ENCODE measurements around the gene SMCO4. TPM values are rescaled to one million over a fixed set of nuclear protein-coding genes. Genes with fewer than 3 reads are reported as not detected.

Gene SMCO4
- total RNA-seq, 1 donor: 15.6 TPM

GRCh38 chr11:93514712-93515111 is 28.5 kb downstream of the SMCO4 start:
- H3K79me2 ChIP-seq (ENCODE audit: insufficient read depth, low read length): no peaks in the 10 kb centered on the region
- H3K4me3 ChIP-seq (ENCODE audit: insufficient read depth, low read length): no peak overlapping the region
- no peaks in the 10 kb centered on the region for H3K27me3 ChIP-seq (ENCODE audit: insufficient read depth, low read length)
- H4K20me1 ChIP-seq (ENCODE audit: insufficient read depth, low read length): peaks cover 4% of the 10 kb centered on the region
- H3K4me1 ChIP-seq (ENCODE audit: insufficient read depth, low read length): no peaks in the 10 kb centered on the region
- no peaks in the 10 kb centered on the region for H3K9me3 ChIP-seq (ENCODE audit: low read depth, low read length)
- TF ChIP-seq, protein P1, sequence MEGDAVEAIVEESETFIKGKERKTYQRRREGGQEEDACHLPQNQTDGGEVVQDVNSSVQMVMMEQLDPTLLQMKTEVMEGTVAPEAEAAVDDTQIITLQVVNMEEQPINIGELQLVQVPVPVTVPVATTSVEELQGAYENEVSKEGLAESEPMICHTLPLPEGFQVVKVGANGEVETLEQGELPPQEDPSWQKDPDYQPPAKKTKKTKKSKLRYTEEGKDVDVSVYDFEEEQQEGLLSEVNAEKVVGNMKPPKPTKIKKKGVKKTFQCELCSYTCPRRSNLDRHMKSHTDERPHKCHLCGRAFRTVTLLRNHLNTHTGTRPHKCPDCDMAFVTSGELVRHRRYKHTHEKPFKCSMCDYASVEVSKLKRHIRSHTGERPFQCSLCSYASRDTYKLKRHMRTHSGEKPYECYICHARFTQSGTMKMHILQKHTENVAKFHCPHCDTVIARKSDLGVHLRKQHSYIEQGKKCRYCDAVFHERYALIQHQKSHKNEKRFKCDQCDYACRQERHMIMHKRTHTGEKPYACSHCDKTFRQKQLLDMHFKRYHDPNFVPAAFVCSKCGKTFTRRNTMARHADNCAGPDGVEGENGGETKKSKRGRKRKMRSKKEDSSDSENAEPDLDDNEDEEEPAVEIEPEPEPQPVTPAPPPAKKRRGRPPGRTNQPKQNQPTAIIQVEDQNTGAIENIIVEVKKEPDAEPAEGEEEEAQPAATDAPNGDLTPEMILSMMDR (IDR thresholded peaks at IDR 0.05; ENCODE audit: extremely low read depth, low read depth, low read length): no peak
- no peaks in the 10 kb centered on the region for H3K36me3 ChIP-seq (ENCODE audit: insufficient read depth, low read length)
- DNase-seq (ENCODE audit: insufficient read length, low spot score, missing footprints): no peak
- H3K4me2 ChIP-seq (ENCODE audit: insufficient read depth, low read length): no peak overlapping the region
- H2AFZ ChIP-seq (ENCODE audit: low read length): no peak overlapping the region
- H3K27ac ChIP-seq (ENCODE audit: low read depth, low read length): no peak overlapping the region

DNA sequence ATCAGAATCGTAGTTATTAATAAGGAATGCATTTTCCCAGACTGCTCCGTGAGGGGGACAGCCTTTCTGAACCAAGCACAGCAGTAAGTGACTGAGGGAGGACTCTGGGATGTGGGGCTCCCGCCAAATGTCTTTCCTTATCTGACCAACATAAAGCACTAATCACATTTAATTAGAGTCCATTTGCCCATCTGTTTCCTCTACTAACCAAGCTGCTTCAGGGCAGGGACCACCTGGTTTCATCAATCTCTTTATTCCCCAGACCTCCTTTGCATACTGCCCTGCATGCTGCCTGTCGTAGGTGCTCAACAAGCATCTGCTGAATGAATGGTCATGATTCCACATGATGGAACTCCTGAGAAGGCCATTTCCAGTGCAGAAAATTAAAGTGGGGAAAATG is 29.4 kb downstream of the SMCO4 start:
- H3K4me2 ChIP-seq (ENCODE audit: insufficient read depth, low read length): no peak overlapping the region
- H3K79me2 ChIP-seq (ENCODE audit: insufficient read depth, low read length): no peaks in the 10 kb centered on the region
- H3K27me3 ChIP-seq (ENCODE audit: insufficient read depth, low read length): no peaks in the 10 kb centered on the region
- H3K4me1 ChIP-seq (ENCODE audit: insufficient read depth, low read length): no peaks in the 10 kb centered on the region
- no peak for DNase-seq (ENCODE audit: insufficient read length, low spot score, missing footprints)
- peaks cover 4% of the 10 kb centered on the region for H4K20me1 ChIP-seq (ENCODE audit: insufficient read depth, low read length)
- H3K36me3 ChIP-seq (ENCODE audit: insufficient read depth, low read length): no peaks in the 10 kb centered on the region
- H2AFZ ChIP-seq (ENCODE audit: low read length): no peak overlapping the region
- H3K4me3 ChIP-seq (ENCODE audit: insufficient read depth, low read length): no peak overlapping the region
- no peak overlapping the region for H3K27ac ChIP-seq (ENCODE audit: low read depth, low read length)
- H3K9me3 ChIP-seq (ENCODE audit: low read depth, low read length): no peaks in the 10 kb centered on the region
- TF ChIP-seq, protein P1 (IDR thresholded peaks at IDR 0.05; ENCODE audit: extremely low read depth, low read depth, low read length): no peak

DNA sequence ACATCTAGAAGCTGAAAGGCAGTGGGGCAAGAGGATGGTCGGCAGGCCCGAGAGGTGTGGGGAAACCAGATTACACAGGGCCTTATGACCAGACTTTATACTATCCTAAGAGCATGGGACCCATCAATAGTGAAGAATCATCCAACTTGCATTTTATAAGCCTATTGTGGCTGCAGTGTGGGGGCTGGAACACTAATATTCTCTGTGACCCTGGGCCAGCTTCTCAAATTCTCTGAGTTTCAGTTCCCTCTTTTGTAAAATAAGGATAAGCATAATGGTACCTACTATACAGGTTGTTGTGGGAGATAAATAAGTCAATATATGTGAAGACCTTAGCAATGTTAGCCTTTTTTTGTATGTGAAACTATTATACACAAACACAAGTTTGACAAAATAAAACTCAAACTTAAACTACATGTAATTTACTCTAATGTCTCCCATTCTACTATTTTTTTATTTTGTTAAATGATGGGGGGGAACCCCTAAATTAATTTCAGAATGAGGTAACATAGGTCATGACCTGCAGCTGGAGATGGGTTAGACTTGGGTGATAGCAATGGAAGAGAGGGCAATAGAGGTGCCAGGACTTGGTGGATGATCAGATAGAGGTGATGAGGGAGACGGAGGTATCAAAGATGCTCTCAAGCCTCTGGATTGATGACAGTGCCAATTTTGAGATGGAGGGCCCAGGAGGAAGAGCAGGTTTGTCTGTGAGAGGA is 30.1 kb downstream of the SMCO4 start:
- Histone ChIP-seq H3K4me2 (ENCODE audit: insufficient read depth, low read length) (no peak overlapping the region), H3K4me3 (ENCODE audit: insufficient read depth, low read length) (no peak overlapping the region), H4K20me1 (ENCODE audit: insufficient read depth, low read length) (peaks cover 4% of the 10 kb centered on the region), H2AFZ (ENCODE audit: low read length) (no peak overlapping the region), H3K36me3 (ENCODE audit: insufficient read depth, low read length) (no peaks in the 10 kb centered on the region), H3K9me3 (ENCODE audit: low read depth, low read length) (no peaks in the 10 kb centered on the region), H3K27ac (ENCODE audit: low read depth, low read length) (no peak overlapping the region), H3K4me1 (ENCODE audit: insufficient read depth, low read length) (no peaks in the 10 kb centered on the region), H3K79me2 (ENCODE audit: insufficient read depth, low read length) (no peaks in the 10 kb centered on the region), H3K27me3 (ENCODE audit: insufficient read depth, low read length) (no peaks in the 10 kb centered on the region)
- DNase-seq (ENCODE audit: insufficient read length, low spot score, missing footprints): no peak
- TF ChIP-seq, protein P1 (IDR thresholded peaks at IDR 0.05; ENCODE audit: extremely low read depth, low read depth, low read length): no peak

DNA sequence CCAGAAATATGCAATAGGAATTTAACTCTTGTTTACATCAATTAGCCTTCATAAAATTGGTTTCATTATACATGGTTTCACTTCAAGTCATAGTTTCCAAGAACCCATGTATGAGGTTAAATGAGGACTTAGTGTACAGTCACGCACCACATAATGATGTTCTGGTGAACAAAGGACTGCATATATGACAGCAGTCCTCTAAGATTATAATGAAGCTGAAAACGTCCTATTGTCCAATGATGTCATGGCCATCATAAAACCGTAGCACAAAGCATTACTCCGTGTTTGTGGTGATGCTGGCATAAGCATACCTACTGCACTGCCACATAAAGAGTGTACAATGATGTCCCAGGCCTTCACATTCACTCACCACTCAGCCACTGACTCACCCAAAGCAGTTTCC is 31.1 kb downstream of the SMCO4 start:
- Histone ChIP-seq H3K4me1 (ENCODE audit: insufficient read depth, low read length) (no peaks in the 10 kb centered on the region), H3K27me3 (ENCODE audit: insufficient read depth, low read length) (no peaks in the 10 kb centered on the region), H3K9me3 (ENCODE audit: low read depth, low read length) (no peaks in the 10 kb centered on the region), H3K79me2 (ENCODE audit: insufficient read depth, low read length) (no peaks in the 10 kb centered on the region), H3K4me3 (ENCODE audit: insufficient read depth, low read length) (no peak overlapping the region), H4K20me1 (ENCODE audit: insufficient read depth, low read length) (peaks cover 4% of the 10 kb centered on the region), H2AFZ (ENCODE audit: low read length) (no peak overlapping the region), H3K27ac (ENCODE audit: low read depth, low read length) (no peak overlapping the region), H3K36me3 (ENCODE audit: insufficient read depth, low read length) (no peaks in the 10 kb centered on the region), H3K4me2 (ENCODE audit: insufficient read depth, low read length) (no peak overlapping the region)
- no peak for DNase-seq (ENCODE audit: insufficient read length, low spot score, missing footprints)
- TF ChIP-seq, protein P1 (IDR thresholded peaks at IDR 0.05; ENCODE audit: extremely low read depth, low read depth, low read length): no peak
